ENCODE results near the gene FBXO27.
"Not testable (repeated sequence)": the region's sequence is repeated elsewhere in the genome, so short reads cannot be mapped to it uniquely, and the experiment has no call there.

FBXO27 gene

GRCh38 chr19:39038098-39038497 lies 5.7 kb upstream of the FBXO27 start:
- DNase-seq, result no peak

GRCh38 chr19:39037194-39037593 lies 4.8 kb upstream of the FBXO27 start:
- no peak for DNase-seq

GRCh38 chr19:39036581-39036980 lies 4.2 kb upstream of the FBXO27 start:
- no peak for DNase-seq

GRCh38 chr19:39031368-39032062 lies 834 bp downstream of the FBXO27 start:
- peak; percentile 70 for DNase-seq

- no peak for DNase-seq
Observed at GRCh38 chr19:39030854-39031367, 1.4 kb downstream of the FBXO27 start.

- no peak for DNase-seq
Observed at GRCh38 chr19:39024875-39025641, 7.3 kb downstream of the FBXO27 start.

GRCh38 chr19:39021063-39021462 lies 11.3 kb downstream of the FBXO27 start:
- DNase-seq, result no peak

- DNase-seq, result no peak
Observed at GRCh38 chr19:39017646-39018045, 14.7 kb downstream of the FBXO27 start.

GRCh38 chr19:39017026-39017425 lies 15.3 kb downstream of the FBXO27 start:
- no peak for DNase-seq

- DNase-seq, result no peak
Observed at GRCh38 chr19:39014037-39014436, 18.3 kb downstream of the FBXO27 start.

- no peak for DNase-seq
Observed at GRCh38 chr19:39009001-39009400, 23.3 kb downstream of the FBXO27 start.

- DNase-seq, result no peak
Observed at GRCh38 chr19:39008137-39008536, 24.2 kb downstream of the FBXO27 start.

- DNase-seq, result no peak
Observed at GRCh38 chr19:39007096-39007495, 25.3 kb downstream of the FBXO27 start.

- DNase-seq, result no peak
Observed at GRCh38 chr19:39004403-39004802, 27.9 kb downstream of the FBXO27 start.

GRCh38 chr19:39003796-39004195 lies 28.6 kb downstream of the FBXO27 start:
- DNase-seq, result no peak

GRCh38 chr19:39003188-39003587 lies 29.2 kb downstream of the FBXO27 start:
- DNase-seq, result no peak

GRCh38 chr19:39001041-39001440 lies 31.3 kb downstream of the FBXO27 start:
- DNase-seq, result no peak

GRCh38 chr19:38997576-38997975 lies 34.8 kb downstream of the FBXO27 start:
- DNase-seq, result not testable (repeated sequence)

- DNase-seq, result no peak
Observed at GRCh38 chr19:38993271-38993670, 39.1 kb downstream of the FBXO27 start.

- no peak for DNase-seq
Observed at GRCh38 chr19:38990949-38991697, 41.2 kb downstream of the FBXO27 start.

GRCh38 chr19:38989614-38990013 lies 42.7 kb downstream of the FBXO27 start:
- not testable (repeated sequence) for DNase-seq

- DNase-seq, result no peak
Observed at GRCh38 chr19:38989066-38989605, 43.2 kb downstream of the FBXO27 start.

- not testable (repeated sequence) for DNase-seq
Observed at GRCh38 chr19:38988627-38989026, 43.7 kb downstream of the FBXO27 start.
